GM18502 (cell line): ENCODE measurements around the gene TMEM201.

Experiments used
- ATAC-seq: cut with Tn5 transposase; IDR thresholded peaks from one replicate; pipeline ENCODE4 v1.9.1; 2021; ENCODE audit warnings: mild to moderate bottlenecking; ENCODE audit not compliant: unreplicated experiment, poor library complexity

Gene TMEM201

GRCh38 chr1:9577423-9577822, 11.3 kb upstream of the TMEM201 start:
- no peak for ATAC-seq

- no peak for ATAC-seq
Measured at GRCh38 chr1:9580942-9581341, 7.8 kb upstream of the TMEM201 start.

GRCh38 chr1:9586147-9586766, 2.5 kb upstream of the TMEM201 start:
- no peak for ATAC-seq

- peak; percentile 22 for ATAC-seq
Measured at GRCh38 chr1:9589144-9589718, 520 bp downstream of the TMEM201 start.

- no peak for ATAC-seq
Measured at GRCh38 chr1:9589719-9590157, 1.0 kb downstream of the TMEM201 start.

- ATAC-seq = no peak
Measured at GRCh38 chr1:9590201-9590600, 1.5 kb downstream of the TMEM201 start.

GRCh38 chr1:9590945-9591668, 2.4 kb downstream of the TMEM201 start:
- ATAC-seq = no peak

GRCh38 chr1:9591669-9592509, 3.2 kb downstream of the TMEM201 start:
- no peak for ATAC-seq

- no peak for ATAC-seq
Measured at GRCh38 chr1:9592510-9593075, 3.9 kb downstream of the TMEM201 start.

GRCh38 chr1:9593147-9593491, 4.4 kb downstream of the TMEM201 start:
- no peak for ATAC-seq

GRCh38 chr1:9593492-9594465, 5.1 kb downstream of the TMEM201 start:
- no peak for ATAC-seq

GRCh38 chr1:9594471-9595155, 5.9 kb downstream of the TMEM201 start:
- no peak for ATAC-seq

GRCh38 chr1:9595156-9595967, 6.7 kb downstream of the TMEM201 start:
- no peak for ATAC-seq

GRCh38 chr1:9595968-9596340, 7.2 kb downstream of the TMEM201 start:
- ATAC-seq = no peak

- no peak for ATAC-seq
Measured at GRCh38 chr1:9596415-9597123, 7.9 kb downstream of the TMEM201 start.

GRCh38 chr1:9597361-9598315, 8.9 kb downstream of the TMEM201 start:
- ATAC-seq = no peak
